NCI-H146 treated with DMSO at 0.1 percent for 48 hours (cell line): ENCODE measurements around the gene LRRC73.
"Not testable (repeated sequence)": the region's sequence is repeated elsewhere in the genome, so short reads cannot be mapped to it uniquely, and the experiment has no call there.

Source experiments
- DNase-seq: peaks from one replicate; lab custom pipeline; 2025; ENCODE audit not compliant: unreplicated experiment; lab: John Stamatoyannopoulos, UW

LRRC73 gene

GRCh38 chr6:43509984-43510826, at the start of gene LRRC73:
Gene LRRC73 (minus strand): TSS chr6:43510346. CDS start chr6:43509785, 561 bp downstream.
- DNase-seq = peak; percentile 67

- DNase-seq = no peak
These were observed 49.2 kb upstream of the LRRC73 start for GRCh38 chr6:43559328-43559727.

GRCh38 chr6:43557620-43558019, 47.5 kb upstream of the LRRC73 start:
- not testable (repeated sequence) for DNase-seq

GRCh38 chr6:43547222-43547621, 37.1 kb upstream of the LRRC73 start:
- no peak for DNase-seq

GRCh38 chr6:43544461-43544860, 34.3 kb upstream of the LRRC73 start:
- DNase-seq = no peak

- DNase-seq = no peak
These were observed 31.8 kb upstream of the LRRC73 start for GRCh38 chr6:43541774-43542471.

- DNase-seq = no peak
These were observed 30.4 kb upstream of the LRRC73 start for GRCh38 chr6:43540507-43540906.

GRCh38 chr6:43539409-43539808, 29.3 kb upstream of the LRRC73 start:
- not testable (repeated sequence) for DNase-seq

- not testable (repeated sequence) for DNase-seq
These were observed 28.8 kb upstream of the LRRC73 start for GRCh38 chr6:43538986-43539385.

GRCh38 chr6:43532201-43532600, 22.1 kb upstream of the LRRC73 start:
- no peak for DNase-seq

GRCh38 chr6:43524483-43524961, 14.4 kb upstream of the LRRC73 start:
- no peak for DNase-seq

- DNase-seq = no peak
These were observed 13.1 kb upstream of the LRRC73 start for GRCh38 chr6:43523284-43523683.

- DNase-seq = no peak
These were observed 12.6 kb upstream of the LRRC73 start for GRCh38 chr6:43522547-43523261.

GRCh38 chr6:43521836-43522235, 11.7 kb upstream of the LRRC73 start:
- no peak for DNase-seq

GRCh38 chr6:43520097-43520496, 10.0 kb upstream of the LRRC73 start:
- DNase-seq = no peak

GRCh38 chr6:43517505-43518357, 7.6 kb upstream of the LRRC73 start:
- DNase-seq = peak; percentile 19

- peak; percentile 99 for DNase-seq
These were observed 6.8 kb upstream of the LRRC73 start, which contains the start of the genes POLR1C and YIPF3 for GRCh38 chr6:43516697-43517504. Gene POLR1C (plus strand): TSS chr6:43517089. CDS start chr6:43517110, 21 bp downstream. Gene YIPF3 (minus strand): TSS chr6:43516926. CDS start chr6:43516807, 119 bp downstream.

- DNase-seq = no peak
These were observed 6.2 kb upstream of the LRRC73 start for GRCh38 chr6:43516367-43516696.

- no peak for DNase-seq
These were observed 5.7 kb upstream of the LRRC73 start for GRCh38 chr6:43515808-43516207.
